HEK293 (cell line): ENCODE data around the gene TLCD3A.

Experiments
- CTCF ChIA-PET: fragments of 350-600 bp; formaldehyde crosslinking; extraction: SDS; loops from one replicate; lab custom pipeline; 2021; ENCODE audit warnings: antibody characterized with exemption; lab: Yijun Ruan, JAX
- POLR2A ChIA-PET: fragments of 300-600 bp; formaldehyde crosslinking; extraction: SDS; loops from one replicate; lab custom pipeline; 2020; ENCODE audit warnings: antibody characterized with exemption, inconsistent platforms; lab: Yijun Ruan, JAX
- H3K27ac ChIP-seq: fragments of 200-500 bp; sonication (Bioruptor generic); 2 replicates; pipeline ENCODE4 v1.5.1; 2014; ENCODE audit warnings: low read depth, low read length, control low read depth, inconsistent platforms; ENCODE audit errors: extremely low read depth
- H3K36me3 ChIP-seq, 2 experiments: fragments of 200-500 bp in 1 of 2; sonication (Bioruptor generic) in 1 of 2; 1 replicate in 1 of 2; 2 replicates in 1 of 2; pipeline ENCODE4 v1.5.1; 2014 to 2017; ENCODE audit warnings: inconsistent platforms in 2 of 2, low read length in 2 of 2; ENCODE audit not compliant: control insufficient read depth in 2 of 2, insufficient read depth in 1 of 2
- H3K4me1 ChIP-seq: fragments of 200-500 bp; sonication (Bioruptor generic); 2 replicates; pipeline ENCODE4 v1.5.1; 2014; ENCODE audit warnings: mild to moderate bottlenecking, low read length, inconsistent platforms; ENCODE audit not compliant: control insufficient read depth, insufficient read depth
- H3K4me3 ChIP-seq: 2 replicates; pipeline ENCODE4 v1.5.1; 2011; ENCODE audit warnings: low read depth, mild to moderate bottlenecking, control low read depth, low read length, moderate library complexity
- H3K9me3 ChIP-seq: fragments of 200-500 bp; sonication (Bioruptor generic); 2 replicates; pipeline ENCODE4 v1.5.1; 2014; ENCODE audit warnings: low read depth, low read length, inconsistent platforms; ENCODE audit not compliant: control insufficient read depth, insufficient read depth
- GLI2 ChIP-seq: fragments of 450-650 bp; formaldehyde crosslinking; IDR thresholded peaks from 2 replicates; pipeline ENCODE4; 2017; ENCODE audit warnings: missing biosample characterization, missing genetic modification characterization, low read depth, borderline replicate concordance
- GLI4 ChIP-seq: fragments of 450-650 bp; formaldehyde crosslinking; IDR thresholded peaks from 2 replicates; pipeline ENCODE4 v1.5.1; 2016; ENCODE audit warnings: missing biosample characterization, missing genetic modification characterization
- SALL2 ChIP-seq: fragments of 450-650 bp; formaldehyde crosslinking; IDR thresholded peaks from 2 replicates; pipeline ENCODE4 v1.5.0; 2017; ENCODE audit warnings: missing biosample characterization, mild to moderate bottlenecking, missing genetic modification characterization, borderline replicate concordance
- ZBTB17 ChIP-seq: fragments of 450-650 bp; formaldehyde crosslinking; IDR thresholded peaks from 2 replicates; pipeline ENCODE4 v1.5.1; 2016; ENCODE audit warnings: missing biosample characterization, missing genetic modification characterization
- ZFP41 ChIP-seq: fragments of 450-650 bp; formaldehyde crosslinking; IDR thresholded peaks from 2 replicates; pipeline ENCODE4 v1.5.1; 2016; ENCODE audit warnings: missing biosample characterization, missing genetic modification characterization, borderline replicate concordance
- ZNF2 ChIP-seq: fragments of 450-650 bp; formaldehyde crosslinking; IDR thresholded peaks from 2 replicates; pipeline ENCODE4 v1.5.1; 2016; ENCODE audit warnings: missing biosample characterization, missing genetic modification characterization
- ZNF302 ChIP-seq: fragments of 450-650 bp; formaldehyde crosslinking; IDR thresholded peaks from 2 replicates; pipeline ENCODE4 v1.5.1; 2016; ENCODE audit warnings: missing biosample characterization, missing genetic modification characterization, low read depth
- ZNF366 ChIP-seq: fragments of 450-650 bp; formaldehyde crosslinking; conservative IDR thresholded peaks from 2 replicates; pipeline ENCODE4 v1.5.1; 2016; ENCODE audit warnings: missing biosample characterization, missing genetic modification characterization
- ZNF391 ChIP-seq: fragments of 450-650 bp; formaldehyde crosslinking; IDR thresholded peaks from 2 replicates; pipeline ENCODE4 v1.5.1; 2016; ENCODE audit warnings: low read depth, missing biosample characterization, missing genetic modification characterization, borderline replicate concordance
- ZNF394 ChIP-seq: fragments of 450-650 bp; formaldehyde crosslinking; IDR thresholded peaks from 2 replicates; pipeline ENCODE4 v1.5.1; 2016; ENCODE audit warnings: missing biosample characterization, missing genetic modification characterization, mild to moderate bottlenecking, moderate library complexity, borderline replicate concordance
- ZNF555 ChIP-seq: fragments of 450-650 bp; formaldehyde crosslinking; conservative IDR thresholded peaks from 2 replicates; pipeline ENCODE4 v1.5.1; 2017; ENCODE audit warnings: missing biosample characterization, mild to moderate bottlenecking, missing genetic modification characterization, inconsistent platforms
- ZNF561 ChIP-seq: fragments of 450-650 bp; IDR thresholded peaks from 2 replicates; pipeline ENCODE4 v1.5.1; 2018; ENCODE audit warnings: missing biosample characterization, missing genetic modification characterization, borderline replicate concordance
- ZNF623 ChIP-seq: fragments of 450-650 bp; formaldehyde crosslinking; IDR thresholded peaks from 2 replicates; pipeline ENCODE4 v1.5.1; 2016; ENCODE audit warnings: missing biosample characterization, missing genetic modification characterization
- ZNF76 ChIP-seq: fragments of 450-650 bp; formaldehyde crosslinking; IDR thresholded peaks from 2 replicates; pipeline ENCODE4; 2016; ENCODE audit warnings: low read depth, missing biosample characterization, missing genetic modification characterization, borderline replicate concordance
- ZNF830 ChIP-seq: fragments of 450-650 bp; IDR thresholded peaks from 2 replicates; pipeline ENCODE4 v1.5.0; 2018; ENCODE audit warnings: missing biosample characterization, missing genetic modification characterization, low read depth, mild to moderate bottlenecking, moderate library complexity
- TF ChIP-seq, protein P1 (sequence below): fragments of 450-650 bp; formaldehyde crosslinking; IDR thresholded peaks from 2 replicates; pipeline ENCODE4 v1.5.0; 2017; ENCODE audit warnings: missing biosample characterization, missing genetic modification characterization, borderline replicate concordance
- TF ChIP-seq, protein P2 (sequence below): fragments of 450-650 bp; formaldehyde crosslinking; conservative IDR thresholded peaks from 2 replicates; pipeline ENCODE4 v1.5.1; 2016; ENCODE audit warnings: low read depth, missing biosample characterization, missing genetic modification characterization
- TF ChIP-seq, protein P3 (sequence below): fragments of 450-650 bp; formaldehyde crosslinking; IDR thresholded peaks from 2 replicates; pipeline ENCODE4 v1.5.1; 2016; ENCODE audit warnings: missing biosample characterization, missing genetic modification characterization, borderline replicate concordance

The TLCD3A gene

DNA sequence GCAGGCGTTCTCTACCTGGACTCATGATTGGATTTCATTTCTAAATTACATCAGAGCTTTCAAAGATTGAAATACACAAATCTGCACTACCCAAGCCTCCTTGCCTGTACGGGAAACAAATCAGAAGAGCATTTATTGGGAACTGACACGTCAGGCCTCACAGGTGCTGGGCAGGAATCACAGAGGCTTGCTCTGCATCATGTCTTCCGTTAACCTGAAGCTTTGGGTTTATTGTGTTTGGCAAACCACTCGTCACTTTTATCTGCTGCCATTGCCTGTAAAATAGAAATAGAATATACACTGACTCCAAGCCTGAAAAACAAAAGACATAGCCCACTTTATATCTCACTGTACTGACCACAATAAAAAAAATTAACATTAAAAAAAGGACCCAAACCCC, 27.6 kb downstream of the TLCD3A start:
- POLR2A ChIA-PET, result no interaction called here
- Histone ChIP-seq H3K36me3 (peaks cover 64 to 82% of the 10 kb centered on the region in 2 experiments), H3K9me3 (no peaks in the 10 kb centered on the region), H3K4me3 (no peak overlapping the region)
- no peak for TF ChIP-seq ZNF76
- TF ChIP-seq ZFP41 (tag by site-specific recombination), result no peak
- TF ChIP-seq, protein P1, sequence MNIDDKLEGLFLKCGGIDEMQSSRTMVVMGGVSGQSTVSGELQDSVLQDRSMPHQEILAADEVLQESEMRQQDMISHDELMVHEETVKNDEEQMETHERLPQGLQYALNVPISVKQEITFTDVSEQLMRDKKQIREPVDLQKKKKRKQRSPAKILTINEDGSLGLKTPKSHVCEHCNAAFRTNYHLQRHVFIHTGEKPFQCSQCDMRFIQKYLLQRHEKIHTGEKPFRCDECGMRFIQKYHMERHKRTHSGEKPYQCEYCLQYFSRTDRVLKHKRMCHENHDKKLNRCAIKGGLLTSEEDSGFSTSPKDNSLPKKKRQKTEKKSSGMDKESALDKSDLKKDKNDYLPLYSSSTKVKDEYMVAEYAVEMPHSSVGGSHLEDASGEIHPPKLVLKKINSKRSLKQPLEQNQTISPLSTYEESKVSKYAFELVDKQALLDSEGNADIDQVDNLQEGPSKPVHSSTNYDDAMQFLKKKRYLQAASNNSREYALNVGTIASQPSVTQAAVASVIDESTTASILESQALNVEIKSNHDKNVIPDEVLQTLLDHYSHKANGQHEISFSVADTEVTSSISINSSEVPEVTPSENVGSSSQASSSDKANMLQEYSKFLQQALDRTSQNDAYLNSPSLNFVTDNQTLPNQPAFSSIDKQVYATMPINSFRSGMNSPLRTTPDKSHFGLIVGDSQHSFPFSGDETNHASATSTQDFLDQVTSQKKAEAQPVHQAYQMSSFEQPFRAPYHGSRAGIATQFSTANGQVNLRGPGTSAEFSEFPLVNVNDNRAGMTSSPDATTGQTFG (tag by site-specific recombination), result no peak
- TF ChIP-seq ZNF2 (tag by site-specific recombination), result no peak
- TF ChIP-seq ZNF391 (tag by site-specific recombination), result no peak
- TF ChIP-seq GLI2 (tag by site-specific recombination), result no peak
- no peak for TF ChIP-seq ZNF394 (tag by site-specific recombination)
- no peak for TF ChIP-seq ZNF830 (tag by site-specific recombination)
- TF ChIP-seq ZBTB17, result no peak
- TF ChIP-seq ZNF555 (tag by site-specific recombination), result no peak
- TF ChIP-seq, protein P2, sequence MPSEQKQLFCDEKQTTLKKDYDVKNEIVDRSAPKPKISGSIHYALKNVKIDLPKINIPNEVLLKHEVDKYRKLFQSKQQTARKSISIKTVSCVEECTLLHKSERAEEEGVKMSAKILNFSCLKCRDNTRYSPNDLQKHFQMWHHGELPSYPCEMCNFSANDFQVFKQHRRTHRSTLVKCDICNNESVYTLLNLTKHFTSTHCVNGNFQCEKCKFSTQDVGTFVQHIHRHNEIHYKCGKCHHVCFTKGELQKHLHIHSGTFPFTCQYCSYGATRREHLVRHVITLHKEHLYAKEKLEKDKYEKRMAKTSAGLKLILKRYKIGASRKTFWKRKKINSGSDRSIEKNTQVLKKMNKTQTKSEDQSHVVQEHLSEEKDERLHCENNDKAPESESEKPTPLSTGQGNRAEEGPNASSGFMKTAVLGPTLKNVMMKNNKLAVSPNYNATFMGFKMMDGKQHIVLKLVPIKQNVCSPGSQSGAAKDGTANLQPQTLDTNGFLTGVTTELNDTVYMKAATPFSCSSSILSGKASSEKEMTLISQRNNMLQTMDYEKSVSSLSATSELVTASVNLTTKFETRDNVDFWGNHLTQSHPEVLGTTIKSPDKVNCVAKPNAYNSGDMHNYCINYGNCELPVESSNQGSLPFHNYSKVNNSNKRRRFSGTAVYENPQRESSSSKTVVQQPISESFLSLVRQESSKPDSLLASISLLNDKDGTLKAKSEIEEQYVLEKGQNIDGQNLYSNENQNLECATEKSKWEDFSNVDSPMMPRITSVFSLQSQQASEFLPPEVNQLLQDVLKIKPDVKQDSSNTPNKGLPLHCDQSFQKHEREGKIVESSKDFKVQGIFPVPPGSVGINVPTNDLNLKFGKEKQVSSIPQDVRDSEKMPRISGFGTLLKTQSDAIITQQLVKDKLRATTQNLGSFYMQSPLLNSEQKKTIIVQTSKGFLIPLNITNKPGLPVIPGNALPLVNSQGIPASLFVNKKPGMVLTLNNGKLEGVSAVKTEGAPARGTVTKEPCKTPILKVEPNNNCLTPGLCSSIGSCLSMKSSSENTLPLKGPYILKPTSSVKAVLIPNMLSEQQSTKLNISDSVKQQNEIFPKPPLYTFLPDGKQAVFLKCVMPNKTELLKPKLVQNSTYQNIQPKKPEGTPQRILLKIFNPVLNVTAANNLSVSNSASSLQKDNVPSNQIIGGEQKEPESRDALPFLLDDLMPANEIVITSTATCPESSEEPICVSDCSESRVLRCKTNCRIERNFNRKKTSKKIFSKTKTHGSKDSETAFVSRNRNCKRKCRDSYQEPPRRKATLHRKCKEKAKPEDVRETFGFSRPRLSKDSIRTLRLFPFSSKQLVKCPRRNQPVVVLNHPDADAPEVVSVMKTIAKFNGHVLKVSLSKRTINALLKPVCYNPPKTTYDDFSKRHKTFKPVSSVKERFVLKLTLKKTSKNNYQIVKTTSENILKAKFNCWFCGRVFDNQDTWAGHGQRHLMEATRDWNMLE, result no peak
- TF ChIP-seq ZNF302 (tag by site-specific recombination), result no peak
- TF ChIP-seq ZNF561 (tag by site-specific recombination), result no peak
- TF ChIP-seq ZNF366 (tag by site-specific recombination), result no peak
- no peak for TF ChIP-seq SALL2 (tag by site-specific recombination)
- TF ChIP-seq ZNF623 (tag by site-specific recombination), result no peak
- TF ChIP-seq, protein P3, sequence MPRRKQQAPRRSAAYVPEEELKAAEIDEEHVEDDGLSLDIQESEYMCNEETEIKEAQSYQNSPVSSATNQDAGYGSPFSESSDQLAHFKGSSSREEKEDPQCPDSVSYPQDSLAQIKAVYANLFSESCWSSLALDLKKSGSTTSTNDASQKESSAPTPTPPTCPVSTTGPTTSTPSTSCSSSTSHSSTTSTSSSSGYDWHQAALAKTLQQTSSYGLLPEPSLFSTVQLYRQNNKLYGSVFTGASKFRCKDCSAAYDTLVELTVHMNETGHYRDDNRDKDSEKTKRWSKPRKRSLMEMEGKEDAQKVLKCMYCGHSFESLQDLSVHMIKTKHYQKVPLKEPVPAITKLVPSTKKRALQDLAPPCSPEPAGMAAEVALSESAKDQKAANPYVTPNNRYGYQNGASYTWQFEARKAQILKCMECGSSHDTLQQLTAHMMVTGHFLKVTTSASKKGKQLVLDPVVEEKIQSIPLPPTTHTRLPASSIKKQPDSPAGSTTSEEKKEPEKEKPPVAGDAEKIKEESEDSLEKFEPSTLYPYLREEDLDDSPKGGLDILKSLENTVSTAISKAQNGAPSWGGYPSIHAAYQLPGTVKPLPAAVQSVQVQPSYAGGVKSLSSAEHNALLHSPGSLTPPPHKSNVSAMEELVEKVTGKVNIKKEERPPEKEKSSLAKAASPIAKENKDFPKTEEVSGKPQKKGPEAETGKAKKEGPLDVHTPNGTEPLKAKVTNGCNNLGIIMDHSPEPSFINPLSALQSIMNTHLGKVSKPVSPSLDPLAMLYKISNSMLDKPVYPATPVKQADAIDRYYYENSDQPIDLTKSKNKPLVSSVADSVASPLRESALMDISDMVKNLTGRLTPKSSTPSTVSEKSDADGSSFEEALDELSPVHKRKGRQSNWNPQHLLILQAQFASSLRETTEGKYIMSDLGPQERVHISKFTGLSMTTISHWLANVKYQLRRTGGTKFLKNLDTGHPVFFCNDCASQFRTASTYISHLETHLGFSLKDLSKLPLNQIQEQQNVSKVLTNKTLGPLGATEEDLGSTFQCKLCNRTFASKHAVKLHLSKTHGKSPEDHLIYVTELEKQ (tag by site-specific recombination), result no peak
- TF ChIP-seq GLI4, result no peak
- TF ChIP-seq, all 188 proteins: peak for 0
- H3K4me1 ChIP-seq, result no peaks in the 10 kb centered on the region
- no peak overlapping the region for H3K27ac ChIP-seq
- CTCF ChIA-PET, result no interaction called here
